Endothelial cell of umbilical vein (primary cell): ENCODE measurements around the gene OR9K2. TPM values are rescaled to one million over a fixed set of nuclear protein-coding genes. Genes with fewer than 3 reads are reported as not detected.

Experiments used
- Bru-seq: library from RNA; stranded (reverse); fragments of 400-500 nt; gene quantifications from one replicate; lab custom pipeline; 2021; lab: Mats Ljungman, UMichigan
- BruChase-seq, 2 experiments: library from RNA; stranded (reverse); fragments of 400-500 nt; gene quantifications; one replicate each; lab custom pipeline; 2021; lab: Mats Ljungman, UMichigan
- BruUV-seq: library from RNA; stranded (reverse); fragments of 400-500 nt; replicated peaks from 2 replicates; lab custom pipeline; 2021; lab: Mats Ljungman, UMichigan
- CTCF ChIA-PET: fragments of 300-600, 350-600 bp; sonication (Branson Sonifier 250); formaldehyde crosslinking; loops from one replicate; lab custom pipeline; 2021; ENCODE audit warnings: antibody characterized with exemption, inconsistent platforms; lab: Charles Lee
- POLR2A ChIA-PET: fragments of 300-600, 350-600 bp; sonication (Branson Sonifier 250); formaldehyde crosslinking; loops from one replicate; lab custom pipeline; 2021; ENCODE audit warnings: antibody characterized with exemption, inconsistent platforms; lab: Charles Lee
- DNase-seq: peaks from one replicate; pipeline ENCODE4 v3.0.0-alpha.2; 2011; ENCODE audit warnings: low read depth, low spot score
- FAIRE-seq: peaks from 2 replicates; lab custom pipeline; 2011; peaks lifted over from hg19 to GRCh38; lab: Jason Lieb, UNC
- H2AFZ ChIP-seq: 2 replicates; pipeline ENCODE4 v1.6.0; 2012; ENCODE audit warnings: low read depth, low read length, control low read depth, inconsistent platforms
- H3K27ac ChIP-seq: 2 replicates; pipeline ENCODE4 v1.5.1; 2011; ENCODE audit warnings: low read depth, mild to moderate bottlenecking, control low read depth, low read length, moderate library complexity; ENCODE audit not compliant: insufficient read depth
- H3K27me3 ChIP-seq, 2 experiments: 2 replicates each; pipeline versions ENCODE4 v1.6.0 to v1.6.1; 2011; ENCODE audit warnings: low read length in 2 of 2, mixed read lengths in 1 of 2; ENCODE audit not compliant: control insufficient read depth in 2 of 2, insufficient read depth in 2 of 2
- H3K36me3 ChIP-seq, 2 experiments: 2 replicates in 1 of 2; 3 replicates in 1 of 2; pipeline ENCODE4 v1.5.1; 2011; ENCODE audit warnings: low read length in 2 of 2, mild to moderate bottlenecking in 1 of 2, moderate library complexity in 1 of 2; ENCODE audit not compliant: control insufficient read depth in 2 of 2, insufficient read depth in 2 of 2; ENCODE audit errors: extremely low read depth in 1 of 2
- H3K4me1 ChIP-seq: 3 replicates; pipeline ENCODE4 v1.5.1; 2011; ENCODE audit warnings: mild to moderate bottlenecking, low read length; ENCODE audit not compliant: control insufficient read depth, insufficient read depth; ENCODE audit errors: extremely low read depth
- H3K4me2 ChIP-seq: 2 replicates; pipeline ENCODE4 v1.6.1; 2011; ENCODE audit warnings: low read length, control low read depth, mixed read lengths; ENCODE audit not compliant: insufficient read depth
- H3K4me3 ChIP-seq, 3 experiments: fragments of 200-600 bp in 1 of 3; sonication (generic), shearing (Covaris generic) in 1 of 3; replicated peaks in 1 of 3; 2 replicates each; pipeline ENCODE4 v1.5.1; 2011 to 2016; ENCODE audit warnings: control low read depth in 3 of 3, low read length in 3 of 3, mild to moderate bottlenecking in 2 of 3, inconsistent platforms in 1 of 3, low read depth in 1 of 3, moderate library complexity in 1 of 3; ENCODE audit not compliant: insufficient read depth in 1 of 3
- H3K79me2 ChIP-seq: 2 replicates; pipeline ENCODE4 v1.6.0; 2012; ENCODE audit warnings: low read length, inconsistent platforms; ENCODE audit not compliant: control insufficient read depth, insufficient read depth
- H3K9ac ChIP-seq: replicated peaks from 2 replicates; pipeline ENCODE3; 2011; ENCODE audit warnings: low read length, control low read depth; ENCODE audit not compliant: insufficient read depth; ENCODE audit errors: extremely low read depth
- H3K9me1 ChIP-seq: replicated peaks from 3 replicates; pipeline ENCODE4 v1.6.0; 2011; ENCODE audit warnings: mild to moderate bottlenecking, low read length; ENCODE audit not compliant: control insufficient read depth, insufficient read depth; ENCODE audit errors: extremely low read depth
- H3K9me3 ChIP-seq: replicated peaks from 2 replicates; pipeline ENCODE4 v1.5.1; 2012; ENCODE audit warnings: low read length, inconsistent platforms; ENCODE audit not compliant: control insufficient read depth, insufficient read depth
- H4K20me1 ChIP-seq: replicated peaks from 2 replicates; pipeline ENCODE3; 2011; ENCODE audit warnings: mild to moderate bottlenecking, low read length; ENCODE audit not compliant: control insufficient read depth, insufficient read depth; ENCODE audit errors: extremely low read depth
- CTCF ChIP-seq, 2 donors: IDR thresholded peaks; 1 replicate in 1 of 2; 2 replicates in 1 of 2; pipeline ENCODE4 v1.5.1; 2011; ENCODE audit warnings: low read length in 2 of 2, mild to moderate bottlenecking in 2 of 2, moderate library complexity in 2 of 2, control low read depth in 1 of 2, inconsistent platforms in 1 of 2, low read depth in 1 of 2; ENCODE audit not compliant: insufficient read depth in 1 of 2; ENCODE audit errors: extremely low read depth in 1 of 2
- EZH2 ChIP-seq: IDR thresholded peaks from 2 replicates; pipeline ENCODE4 v1.6.1; 2012; ENCODE audit warnings: borderline replicate concordance, low read depth, mild to moderate bottlenecking, moderate library complexity, low read length, inconsistent platforms; ENCODE audit not compliant: severe bottlenecking
- FOS ChIP-seq: IDR thresholded peaks from 2 replicates; pipeline ENCODE4 v1.6.1; 2011; ENCODE audit warnings: mild to moderate bottlenecking, low read length, moderate library complexity, borderline replicate concordance; ENCODE audit not compliant: insufficient read depth
- MAX ChIP-seq: IDR thresholded peaks from 2 replicates; pipeline ENCODE4 v1.6.1; 2011; ENCODE audit not compliant: insufficient read depth, insufficient read length
- MYC ChIP-seq: IDR thresholded peaks from one replicate; pipeline ENCODE4 v1.6.1; 2011; ENCODE audit warnings: mild to moderate bottlenecking, low read depth, low read length
- POLR2A ChIP-seq: IDR thresholded peaks from 2 replicates; pipeline ENCODE4 v1.6.1; 2012; ENCODE audit warnings: low read depth, mild to moderate bottlenecking, control low read depth, low read length
- dilution Hi-C: fragments of 300-500 bp; cut with MboI; formaldehyde crosslinking; loops from one replicate; pipeline ENCODE4 v1.15.0; 2019; ENCODE audit warnings: low sequenced_read_pairs; ENCODE audit not compliant: extremely low pct_ligation_motif_present
- intact Hi-C: fragments of 100-400 bp; cut with micrococcal nuclease; formaldehyde crosslinking; loops from one replicate; pipeline ENCODE4 v1.10.0; 2022
- long read RNA-seq: library from polyadenylated mRNA; stranded (forward); transcript quantifications from one replicate; pipeline ENCODE4 v2.0.0, GENCODE V29; 2021
- polyA minus RNA-seq, 3 experiments: library from RNA; depleted of rRNA, polyadenylated mRNA; stranded (reverse); fragments of >200 nt; gene quantifications; 1 replicate in 1 of 3; 2 replicates in 2 of 3; pipeline ENCODE4 v1.2.3, GENCODE V29; 2011
- polyA plus RNA-seq, 4 experiments: library from polyadenylated mRNA; depleted of rRNA in 3 of 4; stranded (reverse) in 3 of 4; unstranded in 1 of 4; fragments of >200 nt; gene quantifications; 2 replicates each; pipeline versions ENCODE4 v1.2.1 to v1.2.3, GENCODE V29; 2011 to 2012; ENCODE audit warnings: missing spikeins in 1 of 4
- total RNA-seq: library from RNA; stranded (reverse); gene quantifications from 2 replicates; pipeline ENCODE4 v1.2.3, GENCODE V29; 2021

OR9K2 gene
- not detected in 2 replicates for total RNA-seq
- polyA plus RNA-seq = not detected in 2 replicates
- not detected in 2 replicates for polyA plus RNA-seq (2011; cell fraction: cytosol; rRNA removed)
- not detected in 2 replicates for polyA plus RNA-seq (2011; cell fraction: nucleus; rRNA removed)
- not detected in 2 replicates for polyA plus RNA-seq (2012)
- polyA minus RNA-seq = not detected in 2 replicates
- not detected for polyA minus RNA-seq (2011; cell fraction: cytosol; rRNA and poly(A)+ RNA removed)
- not detected in 2 replicates for polyA minus RNA-seq (2011; cell fraction: nucleus; rRNA and poly(A)+ RNA removed)
- Bru-seq, nascent RNA = not detected
- not detected for BruChase-seq, experiment 1, labeled RNA remaining after a 6-hour chase
- not detected for BruChase-seq, experiment 2, labeled RNA remaining after a 2-hour chase
- long read RNA-seq = 0 reads

- no peak for TF ChIP-seq EZH2
- no peak for TF ChIP-seq FOS
- TF ChIP-seq MYC = no peak
- no peak for TF ChIP-seq MAX
- no peak for TF ChIP-seq CTCF (IDR thresholded peaks at IDR 0.05; ENCODE audit: extremely low read depth in 1 of 2, insufficient read depth in 1 of 2, low read depth in 1 of 2, low read length in 2 of 2)
- no peak for TF ChIP-seq POLR2A
- intact Hi-C loops = no loop called here
- no peaks in the 10 kb centered on the region for H3K79me2 ChIP-seq
- H3K4me3 ChIP-seq = no peak within 1 kb of the TSS
- CTCF ChIA-PET = no interaction called here
- BruUV-seq = no TSS peak
- H3K9me1 ChIP-seq = no peaks in the 10 kb centered on the region
- no peak within 1 kb of the TSS for H3K27ac ChIP-seq
- dilution Hi-C loops = no loop called here
- H4K20me1 ChIP-seq = no peaks in the 10 kb centered on the region
- no peaks in the 10 kb centered on the region for H3K9me3 ChIP-seq
- no peak within 1 kb of the TSS for H3K9ac ChIP-seq
- H3K4me2 ChIP-seq = no peak within 1 kb of the TSS
- FAIRE-seq = no peak
- DNase-seq = no peak
- H2AFZ ChIP-seq = no peak within 1 kb of the TSS
- no peaks in the 10 kb centered on the region for H3K4me1 ChIP-seq
- POLR2A ChIA-PET = no interaction called here
- H3K36me3 ChIP-seq = no peaks in the 10 kb centered on the region
- no peaks in the 10 kb centered on the region for H3K27me3 ChIP-seq
Measured at GRCh38 chr12:55126106-55126505, at the start of gene OR9K2. TSS of gene OR9K2 (plus strand) at chr12:55126406. CDS start at chr12:55129835, 3,429 bp downstream.
